HCT116 (cell line): Measurements from ENCODE around the gene SP100.

Experiments
- CEBPB ChIP-seq: IDR thresholded peaks from 2 replicates; pipeline ENCODE4 v1.6.1; 2012; ENCODE audit warnings: low read depth
- EZH2 ChIP-seq: fragments of 200-600 bp; sonication (generic); IDR thresholded peaks from 2 replicates; pipeline ENCODE4 v1.6.1; 2017; ENCODE audit warnings: antibody characterized with exemption, mixed run types
- FOSL1 ChIP-seq: IDR thresholded peaks from 2 replicates; pipeline ENCODE4 v1.6.1; 2012; ENCODE audit warnings: low read depth
- POLR2A ChIP-seq: IDR thresholded peaks from 2 replicates; pipeline ENCODE4 v1.7.0; 2011; ENCODE audit warnings: borderline replicate concordance; ENCODE audit not compliant: insufficient read depth, insufficient read length; ENCODE audit errors: extremely low read depth
- POLR2AphosphoS5 ChIP-seq: IDR thresholded peaks from 2 replicates; pipeline ENCODE4 v1.6.1; 2011; ENCODE audit warnings: mild to moderate bottlenecking, low read depth, low read length, moderate library complexity
- RAD21 ChIP-seq: IDR thresholded peaks from 2 replicates; pipeline ENCODE4 v1.6.1; 2012; ENCODE audit warnings: low read depth, mild to moderate bottlenecking
- SIN3A ChIP-seq: IDR thresholded peaks from 2 replicates; pipeline ENCODE4 v1.6.1; 2012; ENCODE audit warnings: low read depth
- TCF7L2 ChIP-seq: IDR thresholded peaks from 2 replicates; pipeline ENCODE4 v1.7.0; 2011; ENCODE audit warnings: borderline replicate concordance, inconsistent platforms; ENCODE audit not compliant: insufficient read depth, insufficient read length; ENCODE audit errors: extremely low read depth
- TF ChIP-seq, protein P1 (sequence below), 3 experiments: fragments of 200-600 bp in 1 of 3; sonication (generic) in 1 of 3; IDR thresholded peaks in 2 of 3; conservative IDR thresholded peaks in 1 of 3; 2 replicates each; pipeline ENCODE4 v1.5.1; 2012 to 2017; ENCODE audit warnings: low read depth in 2 of 3, low read length in 2 of 3, antibody characterized with exemption in 1 of 3, borderline replicate concordance in 1 of 3, control low read depth in 1 of 3, mild to moderate bottlenecking in 1 of 3, mixed read lengths in 1 of 3, mixed run types in 1 of 3, moderate library complexity in 1 of 3; ENCODE audit not compliant: insufficient read depth in 1 of 3
- TF ChIP-seq, protein P2 (sequence below): IDR thresholded peaks from 2 replicates; pipeline ENCODE4 v1.6.1; 2011; ENCODE audit warnings: mild to moderate bottlenecking, low read length, moderate library complexity; ENCODE audit not compliant: insufficient replicate concordance; ENCODE audit errors: extremely low read depth
- TF ChIP-seq, protein P3 (sequence below): IDR thresholded peaks from 2 replicates; pipeline ENCODE4 v1.6.1; 2012

DNA sequence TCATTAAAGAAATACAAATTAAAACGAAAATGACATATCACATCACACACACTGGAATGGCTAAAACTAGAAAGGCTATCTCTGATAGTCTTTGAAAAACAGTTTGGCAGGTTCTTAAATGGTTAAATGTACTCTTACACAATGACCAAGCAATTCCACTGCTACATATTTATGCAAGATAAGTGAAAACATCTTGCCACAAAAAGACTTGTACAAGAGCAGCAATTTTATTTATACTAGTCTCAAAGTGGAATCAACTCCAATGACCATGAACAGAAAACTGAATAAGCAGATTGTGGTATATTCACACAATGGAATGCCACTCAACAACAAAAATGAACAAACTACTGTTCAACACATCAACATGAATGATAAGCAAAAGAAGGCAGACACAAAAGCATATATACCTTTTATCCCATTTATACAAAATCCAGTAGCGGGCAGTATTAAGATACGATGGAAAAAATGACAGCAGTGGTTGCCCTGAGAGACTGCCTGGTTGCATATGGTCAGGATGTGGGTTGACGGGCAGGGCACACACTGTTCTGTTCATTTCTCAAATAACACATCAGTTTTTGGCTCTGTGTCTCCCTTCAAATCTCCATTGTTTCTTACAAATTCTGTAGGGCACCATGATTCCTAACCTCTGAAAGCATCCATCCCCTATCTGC is 25.4 kb downstream of the SP100 start:
- no peak for TF ChIP-seq FOSL1
- TF ChIP-seq CEBPB: no peak
- TF ChIP-seq RAD21: no peak
- no peak for TF ChIP-seq POLR2A
- no peak for TF ChIP-seq SIN3A
- TF ChIP-seq, protein P1, sequence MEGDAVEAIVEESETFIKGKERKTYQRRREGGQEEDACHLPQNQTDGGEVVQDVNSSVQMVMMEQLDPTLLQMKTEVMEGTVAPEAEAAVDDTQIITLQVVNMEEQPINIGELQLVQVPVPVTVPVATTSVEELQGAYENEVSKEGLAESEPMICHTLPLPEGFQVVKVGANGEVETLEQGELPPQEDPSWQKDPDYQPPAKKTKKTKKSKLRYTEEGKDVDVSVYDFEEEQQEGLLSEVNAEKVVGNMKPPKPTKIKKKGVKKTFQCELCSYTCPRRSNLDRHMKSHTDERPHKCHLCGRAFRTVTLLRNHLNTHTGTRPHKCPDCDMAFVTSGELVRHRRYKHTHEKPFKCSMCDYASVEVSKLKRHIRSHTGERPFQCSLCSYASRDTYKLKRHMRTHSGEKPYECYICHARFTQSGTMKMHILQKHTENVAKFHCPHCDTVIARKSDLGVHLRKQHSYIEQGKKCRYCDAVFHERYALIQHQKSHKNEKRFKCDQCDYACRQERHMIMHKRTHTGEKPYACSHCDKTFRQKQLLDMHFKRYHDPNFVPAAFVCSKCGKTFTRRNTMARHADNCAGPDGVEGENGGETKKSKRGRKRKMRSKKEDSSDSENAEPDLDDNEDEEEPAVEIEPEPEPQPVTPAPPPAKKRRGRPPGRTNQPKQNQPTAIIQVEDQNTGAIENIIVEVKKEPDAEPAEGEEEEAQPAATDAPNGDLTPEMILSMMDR (IDR thresholded peaks at IDR 0.05 in 2 of 3, conservative IDR thresholded peaks at IDR 0.05 in 1 of 3; ENCODE audit: borderline replicate concordance in 1 of 3, insufficient read depth in 1 of 3, low read depth in 2 of 3, low read length in 2 of 3): no peak
- no peak for TF ChIP-seq EZH2
- TF ChIP-seq, protein P2, sequence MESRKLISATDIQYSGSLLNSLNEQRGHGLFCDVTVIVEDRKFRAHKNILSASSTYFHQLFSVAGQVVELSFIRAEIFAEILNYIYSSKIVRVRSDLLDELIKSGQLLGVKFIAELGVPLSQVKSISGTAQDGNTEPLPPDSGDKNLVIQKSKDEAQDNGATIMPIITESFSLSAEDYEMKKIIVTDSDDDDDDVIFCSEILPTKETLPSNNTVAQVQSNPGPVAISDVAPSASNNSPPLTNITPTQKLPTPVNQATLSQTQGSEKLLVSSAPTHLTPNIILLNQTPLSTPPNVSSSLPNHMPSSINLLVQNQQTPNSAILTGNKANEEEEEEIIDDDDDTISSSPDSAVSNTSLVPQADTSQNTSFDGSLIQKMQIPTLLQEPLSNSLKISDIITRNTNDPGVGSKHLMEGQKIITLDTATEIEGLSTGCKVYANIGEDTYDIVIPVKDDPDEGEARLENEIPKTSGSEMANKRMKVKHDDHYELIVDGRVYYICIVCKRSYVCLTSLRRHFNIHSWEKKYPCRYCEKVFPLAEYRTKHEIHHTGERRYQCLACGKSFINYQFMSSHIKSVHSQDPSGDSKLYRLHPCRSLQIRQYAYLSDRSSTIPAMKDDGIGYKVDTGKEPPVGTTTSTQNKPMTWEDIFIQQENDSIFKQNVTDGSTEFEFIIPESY: no peak
- no peak for TF ChIP-seq POLR2AphosphoS5
- no peak for TF ChIP-seq TCF7L2
- TF ChIP-seq, protein P3, sequence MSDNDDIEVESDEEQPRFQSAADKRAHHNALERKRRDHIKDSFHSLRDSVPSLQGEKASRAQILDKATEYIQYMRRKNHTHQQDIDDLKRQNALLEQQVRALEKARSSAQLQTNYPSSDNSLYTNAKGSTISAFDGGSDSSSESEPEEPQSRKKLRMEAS: no peak
